ENCODE data around the gene NCKAP5. TPM values are rescaled to one million over a fixed set of nuclear protein-coding genes. Genes with fewer than 3 reads are reported as not detected.

The NCKAP5 gene
- total RNA-seq, 4 donors from 2014 or later, result 2.7 to 11.7 (median 5.6) TPM

DNA sequence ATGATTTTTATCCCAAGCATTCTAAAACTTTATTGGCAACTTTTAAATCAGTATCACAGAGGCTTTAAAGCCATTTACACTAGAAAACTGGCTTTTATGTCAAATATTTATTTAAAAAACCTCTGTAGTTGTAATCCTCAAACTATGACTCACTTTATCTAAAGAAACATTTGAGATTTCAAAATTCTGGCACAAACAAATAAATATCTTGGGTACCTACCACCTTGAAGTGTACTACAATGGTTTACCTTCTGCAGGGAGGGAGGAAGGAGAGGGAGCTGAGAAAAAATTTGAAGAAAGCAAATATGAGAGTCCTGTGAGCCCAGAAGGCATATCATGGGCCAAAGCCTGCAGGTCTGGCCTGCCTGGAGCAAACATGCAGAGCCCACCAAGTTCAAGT, 155.6 kb downstream of the NCKAP5 start:
- Histone ChIP-seq H3K4me3 (no peak overlapping the region), H3K4me1 (peaks cover 0 to 9% (median 4%) of the 10 kb centered on the region in 4 donors), H3K9me3 (no peaks in the 10 kb centered on the region), H3K27ac (no peak overlapping the region), H3K36me3 (no peaks in the 10 kb centered on the region), H3K27me3 (no peaks in the 10 kb centered on the region)
- TF ChIP-seq POLR2A (IDR thresholded peaks at IDR 0.05) (no peak), EP300 (IDR thresholded peaks at IDR 0.05) (no peak)
- TF ChIP-seq, protein P1, sequence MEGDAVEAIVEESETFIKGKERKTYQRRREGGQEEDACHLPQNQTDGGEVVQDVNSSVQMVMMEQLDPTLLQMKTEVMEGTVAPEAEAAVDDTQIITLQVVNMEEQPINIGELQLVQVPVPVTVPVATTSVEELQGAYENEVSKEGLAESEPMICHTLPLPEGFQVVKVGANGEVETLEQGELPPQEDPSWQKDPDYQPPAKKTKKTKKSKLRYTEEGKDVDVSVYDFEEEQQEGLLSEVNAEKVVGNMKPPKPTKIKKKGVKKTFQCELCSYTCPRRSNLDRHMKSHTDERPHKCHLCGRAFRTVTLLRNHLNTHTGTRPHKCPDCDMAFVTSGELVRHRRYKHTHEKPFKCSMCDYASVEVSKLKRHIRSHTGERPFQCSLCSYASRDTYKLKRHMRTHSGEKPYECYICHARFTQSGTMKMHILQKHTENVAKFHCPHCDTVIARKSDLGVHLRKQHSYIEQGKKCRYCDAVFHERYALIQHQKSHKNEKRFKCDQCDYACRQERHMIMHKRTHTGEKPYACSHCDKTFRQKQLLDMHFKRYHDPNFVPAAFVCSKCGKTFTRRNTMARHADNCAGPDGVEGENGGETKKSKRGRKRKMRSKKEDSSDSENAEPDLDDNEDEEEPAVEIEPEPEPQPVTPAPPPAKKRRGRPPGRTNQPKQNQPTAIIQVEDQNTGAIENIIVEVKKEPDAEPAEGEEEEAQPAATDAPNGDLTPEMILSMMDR (IDR thresholded peaks at IDR 0.05), result no peak
- no peak for DNase-seq (ENCODE audit: low spot score in 2 of 2)

GRCh38 chr2:133411857-133412256, 156.4 kb downstream of the NCKAP5 start:
- no peaks in the 10 kb centered on the region for H3K36me3 ChIP-seq
- no peaks in the 10 kb centered on the region for H3K27me3 ChIP-seq
- peaks cover 0 to 2% (median 0%) of the 10 kb centered on the region in 4 donors for H3K4me1 ChIP-seq
- H3K4me3 ChIP-seq, result no peak overlapping the region
- no peak for DNase-seq (ENCODE audit: low spot score in 2 of 2)
- H3K27ac ChIP-seq, result no peak overlapping the region
- no peaks in the 10 kb centered on the region for H3K9me3 ChIP-seq
- WGBS, 2 donors, result 71 to 73% methylated on average over 5 to 6 of the region's 6 CpGs
- TF ChIP-seq, protein P1 (IDR thresholded peaks at IDR 0.05), result no peak
- TF ChIP-seq EP300 (IDR thresholded peaks at IDR 0.05) (no peak), POLR2A (IDR thresholded peaks at IDR 0.05) (no peak)

DNA sequence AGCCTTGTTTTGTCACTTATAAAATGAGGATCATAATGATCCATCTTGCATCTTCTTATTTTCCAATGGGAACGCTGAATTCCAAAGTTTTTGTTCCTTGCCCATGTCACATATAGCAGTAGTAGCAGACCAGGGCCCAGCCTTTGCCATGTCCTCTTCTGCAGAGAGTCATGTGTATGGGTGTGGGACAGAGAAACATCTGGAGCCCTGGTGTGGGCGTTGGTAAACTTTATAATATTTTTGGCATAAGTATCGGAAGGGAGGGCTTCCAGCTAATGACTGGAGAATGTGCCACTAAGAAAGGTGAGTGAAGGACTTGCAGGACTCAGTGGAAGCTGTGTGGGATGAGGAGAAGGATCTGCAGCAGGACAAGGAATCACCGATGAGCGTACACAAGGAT, 157.2 kb downstream of the NCKAP5 start:
- Histone ChIP-seq H3K27ac (no peak overlapping the region), H3K36me3 (no peaks in the 10 kb centered on the region), H3K4me3 (no peak overlapping the region), H3K27me3 (no peaks in the 10 kb centered on the region), H3K9me3 (no peaks in the 10 kb centered on the region), H3K4me1 (no peaks in the 10 kb centered on the region)
- WGBS, 2 donors, result 83% methylated on average over 5 of the region's 5 CpGs
- no peak for DNase-seq (ENCODE audit: low spot score in 2 of 2)
- TF ChIP-seq, protein P1 (IDR thresholded peaks at IDR 0.05), result no peak
- TF ChIP-seq EP300 (IDR thresholded peaks at IDR 0.05), result no peak
- no peak for TF ChIP-seq POLR2A (IDR thresholded peaks at IDR 0.05)

- H3K36me3 ChIP-seq, result no peaks in the 10 kb centered on the region
- TF ChIP-seq EP300 (IDR thresholded peaks at IDR 0.05) (no peak), POLR2A (IDR thresholded peaks at IDR 0.05) (no peak)
- TF ChIP-seq, protein P1 (IDR thresholded peaks at IDR 0.05), result no peak
- no peaks in the 10 kb centered on the region for H3K4me1 ChIP-seq
- H3K9me3 ChIP-seq, result no peaks in the 10 kb centered on the region
- no peak overlapping the region for H3K4me3 ChIP-seq
- WGBS, 2 donors, result 82 to 90% methylated on average over 5 of the region's 5 CpGs
- no peak for DNase-seq (ENCODE audit: low spot score in 2 of 2)
- no peaks in the 10 kb centered on the region for H3K27me3 ChIP-seq
- H3K27ac ChIP-seq, result no peak overlapping the region
Observed at GRCh38 chr2:133409581-133410285, 158.5 kb downstream of the NCKAP5 start.

GRCh38 chr2:133408671-133409070, 159.6 kb downstream of the NCKAP5 start:
- no peak for DNase-seq (ENCODE audit: low spot score in 2 of 2)
- 62 to 67% methylated on average over 1 of the region's 1 CpG for WGBS, 2 donors
- Histone ChIP-seq H3K27ac (no peak overlapping the region), H3K27me3 (no peaks in the 10 kb centered on the region), H3K9me3 (no peaks in the 10 kb centered on the region), H3K4me1 (no peaks in the 10 kb centered on the region), H3K4me3 (no peak overlapping the region), H3K36me3 (no peaks in the 10 kb centered on the region)
- TF ChIP-seq EP300 (IDR thresholded peaks at IDR 0.05) (no peak), POLR2A (IDR thresholded peaks at IDR 0.05) (no peak)
- TF ChIP-seq, protein P1 (IDR thresholded peaks at IDR 0.05), result no peak
